HCT116 (cell line): ENCODE measurements around the gene ARHGAP9. TPM values are rescaled to one million over a fixed set of nuclear protein-coding genes. Genes with fewer than 3 reads are reported as not detected.

ENCODE experiments used
- ATAC-seq: fragments of 200-7000 bp; cut with Tn5 transposase; 2 replicates; pipeline ENCODE4 v1.9.1; 2020; ENCODE audit warnings: mild to moderate bottlenecking, moderate library complexity
- BruUV-seq: library from RNA; stranded (reverse); fragments of 400-500 nt; replicated peaks from 2 replicates; lab custom pipeline; 2021; lab: Mats Ljungman, UMichigan
- CTCF ChIA-PET: fragments of 300-600 bp; sonication (Branson Sonifier 250); formaldehyde crosslinking; loops from one replicate; lab custom pipeline; 2021; ENCODE audit warnings: antibody characterized with exemption; lab: Charles Lee
- POLR2A ChIA-PET: fragments of 300-600, 350-600 bp; sonication (Branson Sonifier 250); formaldehyde crosslinking; loops from one replicate; lab custom pipeline; 2021; ENCODE audit warnings: antibody characterized with exemption; lab: Charles Lee
- RAD21 ChIA-PET, 2 experiments: fragments of 300-600 bp; sonication (Branson Sonifier 250); formaldehyde crosslinking; loops; one replicate each; lab custom pipeline; 2023; ENCODE audit warnings: low total read pairs in 2 of 2; ENCODE audit not compliant: uncharacterized antibody in 2 of 2, unreplicated experiment in 2 of 2, low non-redundant PET in 1 of 2; lab: Charles Lee
- DNase-seq: peaks from one replicate; pipeline ENCODE4 v3.0.0-alpha.2; 2010; ENCODE audit warnings: low read depth, low spot score
- H2AFZ ChIP-seq: fragments of 200-600 bp; shearing (Covaris generic), sonication (generic); 2 replicates; pipeline ENCODE4 v1.6.1; 2017; ENCODE audit warnings: low read depth, mixed run types, mixed read lengths, antibody characterized with exemption, low read length; ENCODE audit not compliant: poor library complexity, severe bottlenecking
- H3K27ac ChIP-seq: 2 replicates; pipeline ENCODE4 v1.5.1; 2012; ENCODE audit warnings: low read depth, low read length
- H3K27me3 ChIP-seq: fragments of 200-600 bp; sonication (generic); 2 replicates; pipeline ENCODE4 v1.6.1; 2016; ENCODE audit warnings: mixed run types, low read length, mixed read lengths; ENCODE audit not compliant: insufficient read depth
- H3K36me3 ChIP-seq, 2 experiments: fragments of 200-500 bp in 1 of 2; fragments of 200-600 bp in 1 of 2; sonication (Bioruptor generic) in 1 of 2; sonication (generic) in 1 of 2; 2 replicates each; pipeline versions ENCODE4 v1.5.1 to v1.6.1; 2014 to 2016; ENCODE audit warnings: low read length in 2 of 2, inconsistent platforms in 1 of 2, mixed read lengths in 1 of 2, mixed run types in 1 of 2; ENCODE audit not compliant: insufficient read depth in 2 of 2, control insufficient read depth in 1 of 2
- H3K4me1 ChIP-seq, 2 experiments: fragments of 200-600 bp in 1 of 2; sonication (generic) in 1 of 2; 2 replicates each; pipeline versions ENCODE4 v1.5.1 to v1.6.1; 2012 to 2017; ENCODE audit warnings: low read length in 2 of 2, inconsistent platforms in 1 of 2, mild to moderate bottlenecking in 1 of 2, mixed read lengths in 1 of 2, mixed run types in 1 of 2, moderate library complexity in 1 of 2; ENCODE audit not compliant: insufficient read depth in 2 of 2, control insufficient read depth in 1 of 2
- H3K4me2 ChIP-seq: fragments of 200-600 bp; sonication (generic); 2 replicates; pipeline ENCODE4 v1.6.1; 2017; ENCODE audit warnings: mixed run types, low read length, mixed read lengths
- H3K4me3 ChIP-seq, 2 experiments: fragments of 200-600 bp in 1 of 2; sonication (generic) in 1 of 2; replicated peaks in 1 of 2; 2 replicates each; pipeline ENCODE4 v1.5.1; 2011 to 2016; ENCODE audit warnings: low read length in 2 of 2, control low read depth in 1 of 2, low read depth in 1 of 2, mild to moderate bottlenecking in 1 of 2, mixed read lengths in 1 of 2, mixed run types in 1 of 2
- H3K79me2 ChIP-seq: fragments of 200-600 bp; sonication (generic); 2 replicates; pipeline ENCODE4 v1.6.1; 2017; ENCODE audit warnings: mild to moderate bottlenecking, mixed run types, low read length, moderate library complexity, mixed read lengths; ENCODE audit not compliant: insufficient read depth
- H3K9ac ChIP-seq: fragments of 200-600 bp; sonication (generic); 2 replicates; pipeline ENCODE4 v1.6.1; 2016; ENCODE audit warnings: low read length, mixed read lengths
- H3K9me2 ChIP-seq: fragments of 200-600 bp; sonication (generic), shearing (Covaris generic); 2 replicates; pipeline ENCODE4 v1.6.1; 2017; ENCODE audit warnings: mixed run types, mild to moderate bottlenecking, moderate library complexity; ENCODE audit not compliant: insufficient read depth
- H3K9me3 ChIP-seq, 2 experiments: fragments of 200-500 bp in 1 of 2; fragments of 200-600 bp in 1 of 2; sonication (Bioruptor generic) in 1 of 2; sonication (generic) in 1 of 2; 2 replicates each; pipeline ENCODE4 v1.6.1; 2014 to 2017; ENCODE audit warnings: low read length in 2 of 2, mixed read lengths in 2 of 2, inconsistent platforms in 1 of 2, low read depth in 1 of 2, mild to moderate bottlenecking in 1 of 2, mixed run types in 1 of 2, moderate library complexity in 1 of 2; ENCODE audit not compliant: control insufficient read depth in 1 of 2, insufficient read depth in 1 of 2
- H4K20me1 ChIP-seq: fragments of 200-600 bp; sonication (generic), shearing (Covaris generic); 2 replicates; pipeline ENCODE4 v1.6.1; 2017; ENCODE audit warnings: mixed run types, mild to moderate bottlenecking, moderate library complexity; ENCODE audit not compliant: insufficient read depth
- CBX3 ChIP-seq: IDR thresholded peaks from 2 replicates; pipeline ENCODE4 v1.6.1; 2012; ENCODE audit warnings: low read depth
- CEBPB ChIP-seq: IDR thresholded peaks from 2 replicates; pipeline ENCODE4 v1.6.1; 2012; ENCODE audit warnings: low read depth
- EGR1 ChIP-seq: IDR thresholded peaks from 2 replicates; pipeline ENCODE4 v1.6.1; 2012; ENCODE audit warnings: low read depth
- ELF1 ChIP-seq: IDR thresholded peaks from 2 replicates; pipeline ENCODE4 v1.6.1; 2012; ENCODE audit warnings: low read depth, borderline replicate concordance
- EZH2 ChIP-seq: fragments of 200-600 bp; sonication (generic); IDR thresholded peaks from 2 replicates; pipeline ENCODE4 v1.6.1; 2017; ENCODE audit warnings: antibody characterized with exemption, mixed run types
- FOSL1 ChIP-seq: IDR thresholded peaks from 2 replicates; pipeline ENCODE4 v1.6.1; 2012; ENCODE audit warnings: low read depth
- POLR2A ChIP-seq: IDR thresholded peaks from 2 replicates; pipeline ENCODE4 v1.7.0; 2011; ENCODE audit warnings: borderline replicate concordance; ENCODE audit not compliant: insufficient read depth, insufficient read length; ENCODE audit errors: extremely low read depth
- POLR2AphosphoS5 ChIP-seq: IDR thresholded peaks from 2 replicates; pipeline ENCODE4 v1.6.1; 2011; ENCODE audit warnings: mild to moderate bottlenecking, low read depth, low read length, moderate library complexity
- RAD21 ChIP-seq: IDR thresholded peaks from 2 replicates; pipeline ENCODE4 v1.6.1; 2012; ENCODE audit warnings: low read depth, mild to moderate bottlenecking
- SP1 ChIP-seq: IDR thresholded peaks from 2 replicates; pipeline ENCODE4 v1.6.1; 2012; ENCODE audit warnings: low read depth
- TCF7L2 ChIP-seq: IDR thresholded peaks from 2 replicates; pipeline ENCODE4 v1.7.0; 2011; ENCODE audit warnings: borderline replicate concordance, inconsistent platforms; ENCODE audit not compliant: insufficient read depth, insufficient read length; ENCODE audit errors: extremely low read depth
- YY1 ChIP-seq: IDR thresholded peaks from 2 replicates; pipeline ENCODE4 v1.6.1; 2011; ENCODE audit warnings: low read length, low read depth, moderate library complexity, mild to moderate bottlenecking; ENCODE audit not compliant: insufficient replicate concordance; ENCODE audit errors: extremely low read depth
- ZFX ChIP-seq: fragments of 450-650 bp; IDR thresholded peaks from 2 replicates; pipeline ENCODE4 v1.6.1; 2017
- ZNF274 ChIP-seq: fragments of 200-500 bp; sonication (Bioruptor generic); IDR thresholded peaks from 2 replicates; pipeline ENCODE4 v1.6.1; 2014; ENCODE audit warnings: mild to moderate bottlenecking, low read depth, low read length, inconsistent platforms
- intact Hi-C: fragments of 100-400 bp; cut with micrococcal nuclease; formaldehyde crosslinking; loops from 2 replicates; pipeline ENCODE4 v1.10.0; 2022
- total RNA-seq: library from RNA; stranded (reverse); gene quantifications from one replicate; pipeline ENCODE4 v1.2.1, GENCODE V29; 2021; ENCODE audit not compliant: unreplicated experiment
- TF ChIP-seq, protein P1 (sequence below): IDR thresholded peaks from 2 replicates; pipeline ENCODE4 v1.6.1; 2012
- TF ChIP-seq, protein P2 (sequence below), 3 experiments: fragments of 200-600 bp in 1 of 3; sonication (generic) in 1 of 3; IDR thresholded peaks in 2 of 3; conservative IDR thresholded peaks in 1 of 3; 2 replicates each; pipeline ENCODE4 v1.5.1; 2012 to 2017; ENCODE audit warnings: low read depth in 2 of 3, low read length in 2 of 3, antibody characterized with exemption in 1 of 3, borderline replicate concordance in 1 of 3, control low read depth in 1 of 3, mild to moderate bottlenecking in 1 of 3, mixed read lengths in 1 of 3, mixed run types in 1 of 3, moderate library complexity in 1 of 3; ENCODE audit not compliant: insufficient read depth in 1 of 3
- TF ChIP-seq, protein P3 (sequence below): IDR thresholded peaks from 2 replicates; pipeline ENCODE4 v1.6.1; 2012; ENCODE audit warnings: low read depth

The ARHGAP9 gene
- total RNA-seq, 1 experiment from 2014 or later: 0.84 TPM

DNA sequence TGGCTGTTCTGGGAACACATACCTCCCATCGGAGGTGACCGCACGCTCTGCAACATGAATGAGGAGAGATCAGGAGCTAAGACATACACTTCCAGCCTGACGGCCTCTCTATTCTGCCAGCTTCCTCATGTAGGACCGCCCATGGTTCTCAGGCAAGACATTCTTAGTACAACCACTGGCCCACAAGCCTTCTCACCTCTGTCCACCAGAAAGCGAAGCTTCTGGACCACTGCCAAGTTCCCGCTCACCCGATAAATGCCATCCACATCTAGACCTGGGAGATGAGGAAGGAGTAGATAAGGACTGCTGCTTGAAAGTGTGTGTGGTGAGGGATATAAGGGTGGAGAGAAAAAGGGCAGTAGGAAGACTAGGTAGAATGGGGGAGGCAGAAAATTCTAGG is 5.2 kb downstream of the ARHGAP9 start:
- Histone ChIP-seq H3K27ac (no peak overlapping the region), H3K4me1 (peaks cover 0 to 16% of the 10 kb centered on the region in 2 experiments; a peak in 2 of 4 replicates), H3K9me2 (no peaks in the 10 kb centered on the region), H3K79me2 (no peaks in the 10 kb centered on the region), H3K9ac (no peak overlapping the region), H2AFZ (no peak overlapping the region), H3K27me3 (peaks cover 23% of the 10 kb centered on the region; the same call in 1 of the 2 replicates), H3K9me3 (no peaks in the 10 kb centered on the region), H3K4me2 (no peak overlapping the region), H3K36me3 (no peaks in the 10 kb centered on the region), H3K4me3 (no peak overlapping the region), H4K20me1 (no peaks in the 10 kb centered on the region)
- ATAC-seq (no peak), DNase-seq (no peak)
- RAD21 ChIA-PET: no interaction called here
- CTCF ChIA-PET: no interaction called here
- TF ChIP-seq, protein P1, sequence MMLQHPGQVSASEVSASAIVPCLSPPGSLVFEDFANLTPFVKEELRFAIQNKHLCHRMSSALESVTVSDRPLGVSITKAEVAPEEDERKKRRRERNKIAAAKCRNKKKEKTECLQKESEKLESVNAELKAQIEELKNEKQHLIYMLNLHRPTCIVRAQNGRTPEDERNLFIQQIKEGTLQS: no peak
- no peak for TF ChIP-seq SP1
- no peak for TF ChIP-seq RAD21
- TF ChIP-seq FOSL1: no peak
- TF ChIP-seq CBX3: no peak
- BruUV-seq: no TSS peak
- POLR2A ChIA-PET: interaction anchor here (0.6 kb wide), 1 partner anchor 30 kb away, joined by 4 read pairs; no protein-coding TSS in a partner anchor
- intact Hi-C loops: no loop called here

DNA sequence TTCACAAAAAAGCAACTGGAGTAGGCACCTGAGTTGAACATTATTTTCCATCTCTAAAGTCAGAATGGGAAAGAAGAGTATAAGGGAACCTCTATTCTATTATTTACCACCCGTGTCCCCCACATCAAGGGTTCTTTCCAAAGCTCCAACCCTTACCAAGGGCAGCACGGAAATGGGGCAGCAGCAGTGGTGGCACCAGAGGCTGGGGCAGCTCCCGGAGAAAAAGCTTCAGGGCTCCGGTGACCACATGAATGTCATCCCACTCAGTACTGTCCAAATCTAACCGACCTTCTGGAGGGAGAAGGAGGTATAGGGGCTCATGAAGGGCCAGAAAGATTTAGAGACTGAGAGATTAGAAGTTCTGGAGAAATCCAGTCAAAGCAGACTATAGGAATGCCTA is 5.8 kb downstream of the ARHGAP9 start:
- Histone ChIP-seq H3K9me3 (no peaks in the 10 kb centered on the region), H3K4me1 (peaks cover 0 to 16% of the 10 kb centered on the region in 2 experiments; a peak in 2 of 4 replicates), H4K20me1 (no peaks in the 10 kb centered on the region), H3K27me3 (peaks cover 23% of the 10 kb centered on the region; the same call in 1 of the 2 replicates), H3K4me2 (no peak overlapping the region), H3K36me3 (no peaks in the 10 kb centered on the region), H3K9ac (no peak overlapping the region), H3K79me2 (no peaks in the 10 kb centered on the region), H2AFZ (no peak overlapping the region), H3K4me3 (no peak overlapping the region), H3K27ac (no peak overlapping the region), H3K9me2 (no peaks in the 10 kb centered on the region)
- DNase-seq (no peak), ATAC-seq (no peak)
- ChIA-PET CTCF (no interaction called here), POLR2A (no interaction called here), RAD21 (no interaction called here)
- intact Hi-C loops: no loop called here
- no TSS peak for BruUV-seq
- no peak for TF ChIP-seq ZNF274
- no peak for TF ChIP-seq POLR2A
- TF ChIP-seq, protein P2, sequence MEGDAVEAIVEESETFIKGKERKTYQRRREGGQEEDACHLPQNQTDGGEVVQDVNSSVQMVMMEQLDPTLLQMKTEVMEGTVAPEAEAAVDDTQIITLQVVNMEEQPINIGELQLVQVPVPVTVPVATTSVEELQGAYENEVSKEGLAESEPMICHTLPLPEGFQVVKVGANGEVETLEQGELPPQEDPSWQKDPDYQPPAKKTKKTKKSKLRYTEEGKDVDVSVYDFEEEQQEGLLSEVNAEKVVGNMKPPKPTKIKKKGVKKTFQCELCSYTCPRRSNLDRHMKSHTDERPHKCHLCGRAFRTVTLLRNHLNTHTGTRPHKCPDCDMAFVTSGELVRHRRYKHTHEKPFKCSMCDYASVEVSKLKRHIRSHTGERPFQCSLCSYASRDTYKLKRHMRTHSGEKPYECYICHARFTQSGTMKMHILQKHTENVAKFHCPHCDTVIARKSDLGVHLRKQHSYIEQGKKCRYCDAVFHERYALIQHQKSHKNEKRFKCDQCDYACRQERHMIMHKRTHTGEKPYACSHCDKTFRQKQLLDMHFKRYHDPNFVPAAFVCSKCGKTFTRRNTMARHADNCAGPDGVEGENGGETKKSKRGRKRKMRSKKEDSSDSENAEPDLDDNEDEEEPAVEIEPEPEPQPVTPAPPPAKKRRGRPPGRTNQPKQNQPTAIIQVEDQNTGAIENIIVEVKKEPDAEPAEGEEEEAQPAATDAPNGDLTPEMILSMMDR (IDR thresholded peaks at IDR 0.05 in 2 of 3, conservative IDR thresholded peaks at IDR 0.05 in 1 of 3; ENCODE audit: borderline replicate concordance in 1 of 3, insufficient read depth in 1 of 3, low read depth in 2 of 3, low read length in 2 of 3): no peak
- no peak for TF ChIP-seq CEBPB
- TF ChIP-seq ZFX: no peak
- no peak for TF ChIP-seq EGR1
- TF ChIP-seq FOSL1: no peak
- TF ChIP-seq SP1: no peak
- TF ChIP-seq RAD21: no peak
- TF ChIP-seq EZH2: no peak
- no peak for TF ChIP-seq POLR2AphosphoS5
- no peak for TF ChIP-seq ELF1
- TF ChIP-seq YY1: no peak
- TF ChIP-seq, protein P3, sequence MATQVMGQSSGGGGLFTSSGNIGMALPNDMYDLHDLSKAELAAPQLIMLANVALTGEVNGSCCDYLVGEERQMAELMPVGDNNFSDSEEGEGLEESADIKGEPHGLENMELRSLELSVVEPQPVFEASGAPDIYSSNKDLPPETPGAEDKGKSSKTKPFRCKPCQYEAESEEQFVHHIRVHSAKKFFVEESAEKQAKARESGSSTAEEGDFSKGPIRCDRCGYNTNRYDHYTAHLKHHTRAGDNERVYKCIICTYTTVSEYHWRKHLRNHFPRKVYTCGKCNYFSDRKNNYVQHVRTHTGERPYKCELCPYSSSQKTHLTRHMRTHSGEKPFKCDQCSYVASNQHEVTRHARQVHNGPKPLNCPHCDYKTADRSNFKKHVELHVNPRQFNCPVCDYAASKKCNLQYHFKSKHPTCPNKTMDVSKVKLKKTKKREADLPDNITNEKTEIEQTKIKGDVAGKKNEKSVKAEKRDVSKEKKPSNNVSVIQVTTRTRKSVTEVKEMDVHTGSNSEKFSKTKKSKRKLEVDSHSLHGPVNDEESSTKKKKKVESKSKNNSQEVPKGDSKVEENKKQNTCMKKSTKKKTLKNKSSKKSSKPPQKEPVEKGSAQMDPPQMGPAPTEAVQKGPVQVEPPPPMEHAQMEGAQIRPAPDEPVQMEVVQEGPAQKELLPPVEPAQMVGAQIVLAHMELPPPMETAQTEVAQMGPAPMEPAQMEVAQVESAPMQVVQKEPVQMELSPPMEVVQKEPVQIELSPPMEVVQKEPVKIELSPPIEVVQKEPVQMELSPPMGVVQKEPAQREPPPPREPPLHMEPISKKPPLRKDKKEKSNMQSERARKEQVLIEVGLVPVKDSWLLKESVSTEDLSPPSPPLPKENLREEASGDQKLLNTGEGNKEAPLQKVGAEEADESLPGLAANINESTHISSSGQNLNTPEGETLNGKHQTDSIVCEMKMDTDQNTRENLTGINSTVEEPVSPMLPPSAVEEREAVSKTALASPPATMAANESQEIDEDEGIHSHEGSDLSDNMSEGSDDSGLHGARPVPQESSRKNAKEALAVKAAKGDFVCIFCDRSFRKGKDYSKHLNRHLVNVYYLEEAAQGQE: no peak
- TF ChIP-seq TCF7L2: no peak
